Activated CD4-positive, CD25-positive, alpha-beta regulatory T cell (primary cell): ENCODE measurements around the gene SKP2.
"Not testable (repeated sequence)": the region's sequence is repeated elsewhere in the genome, so short reads cannot be mapped to it uniquely, and the experiment has no call there.

ENCODE experiments used
- DNase-seq, 4 experiments: peaks; one replicate each; lab custom pipeline; 2025; lab: John Stamatoyannopoulos, UW

SKP2 gene

GRCh38 chr5:36151434-36152323, at the start of gene SKP2, which contains the start of gene LMBRD2:
Gene SKP2 (plus strand): TSS chr5:36152111. CDS start chr5:36152263, 152 bp downstream.
Gene LMBRD2 (minus strand): TSS chr5:36151887. CDS start chr5:36143349, 8,538 bp downstream.
- DNase-seq: peak; percentile 89 to 97 (median 92)

- no peak for DNase-seq
Observed at GRCh38 chr5:36105819-36106218, 46.1 kb upstream of the SKP2 start.

- DNase-seq: no peak
Observed at GRCh38 chr5:36108758-36109460, 43.0 kb upstream of the SKP2 start.

GRCh38 chr5:36111238-36111637, 40.7 kb upstream of the SKP2 start:
- DNase-seq: no peak

DNA sequence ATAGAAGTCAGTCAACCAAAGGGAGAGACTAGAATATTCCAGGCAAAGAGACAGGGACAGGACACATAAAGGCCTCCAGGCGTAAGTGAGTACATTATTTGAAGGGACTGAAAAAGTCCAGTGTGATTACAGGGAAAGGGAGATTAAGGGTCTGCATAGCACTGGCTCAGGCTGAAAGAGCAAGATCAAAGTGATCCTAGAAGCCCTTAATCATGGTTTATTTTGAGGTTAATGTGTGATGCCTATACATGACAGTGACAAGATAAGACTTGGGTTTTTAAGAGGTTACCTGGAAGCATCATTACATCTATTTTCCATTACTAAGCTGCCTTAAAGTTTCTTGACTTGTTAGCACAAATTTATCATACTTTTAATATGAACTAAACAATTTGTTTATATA, 26.0 kb upstream of the SKP2 start:
- no peak for DNase-seq

DNA sequence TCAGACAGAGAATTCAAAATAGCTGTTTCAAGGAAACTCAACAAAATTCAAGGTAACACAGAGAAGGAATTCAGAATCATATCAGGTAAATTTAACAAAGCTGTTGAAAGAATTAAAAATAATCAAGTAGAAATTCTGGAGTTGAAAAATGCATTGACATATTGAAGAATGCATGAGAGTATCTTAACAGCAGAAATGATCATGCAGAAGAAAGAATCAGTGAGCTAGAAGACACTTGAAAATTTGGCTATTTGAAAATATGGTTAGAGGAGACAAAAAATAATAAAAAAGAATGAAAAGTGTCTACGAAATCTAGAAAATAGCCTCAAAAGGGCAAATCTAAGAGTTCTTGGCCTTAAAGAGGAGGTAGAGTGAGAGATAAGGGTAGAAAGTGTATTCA, 23.1 kb upstream of the SKP2 start:
- DNase-seq: no peak

- not testable (repeated sequence) for DNase-seq
Observed at GRCh38 chr5:36129666-36130065, 22.2 kb upstream of the SKP2 start.

DNA sequence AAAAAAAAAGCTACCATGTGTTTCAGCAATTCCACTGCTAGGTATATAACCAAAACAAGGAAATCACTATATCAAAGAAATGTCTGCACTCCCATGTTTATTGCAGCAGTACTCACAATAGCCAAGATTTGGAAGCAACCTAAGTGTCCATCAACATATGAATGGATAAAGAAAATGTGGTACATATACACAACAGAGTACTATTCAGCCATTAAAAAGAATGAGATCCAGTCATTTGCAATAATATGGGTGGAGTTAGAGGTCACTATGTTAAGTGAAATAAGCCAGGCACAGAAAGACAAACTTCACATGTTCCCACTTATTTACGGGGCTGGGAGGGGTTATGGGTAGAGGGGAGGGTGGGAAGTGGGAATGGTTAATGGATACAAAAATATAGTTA, 18.9 kb upstream of the SKP2 start:
- DNase-seq: not testable (repeated sequence)

- no peak for DNase-seq
Observed at GRCh38 chr5:36135988-36136387, 15.9 kb upstream of the SKP2 start.

DNA sequence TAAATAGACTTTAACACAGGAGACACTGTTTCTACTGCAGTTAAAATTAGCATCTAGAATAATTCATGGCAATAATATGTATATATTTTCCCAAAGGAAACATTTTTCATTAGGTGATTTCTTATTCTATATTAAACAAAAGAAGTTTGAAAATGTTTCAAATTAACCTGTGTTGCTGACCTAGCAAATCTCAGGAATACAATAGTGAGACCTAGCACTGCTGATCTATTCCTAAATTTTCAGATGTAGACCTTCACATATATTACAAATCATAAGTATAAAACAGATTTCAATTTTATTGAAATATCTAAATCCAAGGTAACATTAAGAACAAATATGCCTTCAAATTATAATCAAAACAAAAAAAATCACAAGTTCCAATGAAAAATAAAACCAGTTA, 15.3 kb upstream of the SKP2 start:
- DNase-seq: no peak

DNA sequence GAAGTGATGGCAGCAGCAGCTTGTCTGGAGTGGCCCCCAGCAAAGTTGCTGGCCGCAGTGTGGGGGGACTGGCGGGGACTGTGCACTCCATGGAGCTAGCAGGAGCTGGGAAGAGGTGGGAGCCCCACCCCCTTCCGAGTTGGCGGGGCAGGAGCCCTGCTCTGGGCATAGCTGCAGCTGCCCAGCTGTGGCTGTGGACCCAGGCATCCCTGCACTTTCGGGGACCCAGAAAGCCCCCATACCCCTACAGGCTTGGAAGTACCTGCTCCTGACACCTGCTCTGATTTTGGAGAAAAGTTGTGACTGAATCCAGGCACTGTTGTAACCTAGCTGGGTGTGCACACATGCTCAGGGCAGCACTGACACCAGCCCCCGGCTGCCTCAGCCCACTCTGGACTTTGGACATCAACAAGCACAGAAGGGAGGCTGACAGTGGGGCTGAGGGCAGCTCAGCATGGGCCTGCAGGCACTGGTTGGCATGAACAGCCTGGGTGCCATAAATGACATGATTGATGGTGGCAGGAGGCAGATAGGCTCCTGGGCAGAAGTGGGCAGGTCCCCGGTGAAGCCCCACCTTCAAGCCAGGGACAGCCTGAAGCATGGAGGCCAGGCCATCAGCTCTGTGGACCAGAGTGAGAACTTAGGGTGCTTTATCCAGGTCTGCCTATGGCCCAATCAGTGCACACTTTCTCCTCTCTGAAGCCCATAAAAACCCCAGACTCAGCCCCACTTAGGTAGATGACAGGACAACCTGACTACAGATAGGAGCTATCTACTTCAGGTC, 12.8 kb upstream of the SKP2 start:
- DNase-seq: no peak

DNA sequence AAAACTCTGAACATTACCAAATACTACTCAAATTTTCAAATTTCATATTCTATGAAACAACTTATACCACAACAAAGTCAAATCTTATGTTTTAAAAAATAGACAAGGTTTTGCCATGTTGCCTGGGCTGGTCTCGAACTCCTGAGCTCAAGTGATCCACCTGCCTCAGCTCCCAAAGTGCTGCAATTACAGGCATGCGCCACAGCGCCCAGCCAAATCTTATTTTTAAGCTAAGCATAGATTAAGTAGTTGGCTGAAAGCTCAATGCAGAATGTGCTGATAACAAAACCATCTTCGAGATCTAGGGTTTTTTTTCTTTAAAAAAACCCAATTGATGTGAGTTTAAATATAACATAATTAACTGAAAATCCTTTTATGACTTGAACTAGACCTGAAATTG, 6.6 kb upstream of the SKP2 start:
- DNase-seq: no peak

DNA sequence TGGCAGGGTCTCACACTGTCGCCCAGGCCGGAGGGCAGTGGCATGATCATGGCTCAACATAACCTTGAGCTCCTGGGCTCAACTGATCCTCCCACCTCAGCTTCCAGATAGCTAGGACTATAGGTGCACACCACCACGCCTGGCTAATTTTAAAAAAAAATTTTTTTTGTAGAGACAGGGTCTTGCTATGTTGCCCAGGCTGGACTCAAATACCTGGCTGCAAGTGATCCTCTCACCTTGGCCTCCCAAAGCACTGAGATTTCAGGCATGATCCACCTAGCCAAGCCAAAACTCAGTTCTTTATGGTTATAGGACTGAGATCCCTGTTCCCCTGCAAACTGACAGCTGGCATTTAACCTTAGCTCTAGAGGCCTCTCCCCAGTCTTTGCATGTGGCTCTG, 5.5 kb upstream of the SKP2 start:
- no peak for DNase-seq

- no peak for DNase-seq
Observed at GRCh38 chr5:36147681-36148080, 4.2 kb upstream of the SKP2 start.

GRCh38 chr5:36150676-36151433, 1.1 kb upstream of the SKP2 start:
- peak; percentile 4 to 10 (median 6) for DNase-seq

- DNase-seq: no peak
Observed at GRCh38 chr5:36152324-36153297, 700 bp downstream of the SKP2 start.

GRCh38 chr5:36153298-36153677, 1.4 kb downstream of the SKP2 start:
- DNase-seq: no peak

DNA sequence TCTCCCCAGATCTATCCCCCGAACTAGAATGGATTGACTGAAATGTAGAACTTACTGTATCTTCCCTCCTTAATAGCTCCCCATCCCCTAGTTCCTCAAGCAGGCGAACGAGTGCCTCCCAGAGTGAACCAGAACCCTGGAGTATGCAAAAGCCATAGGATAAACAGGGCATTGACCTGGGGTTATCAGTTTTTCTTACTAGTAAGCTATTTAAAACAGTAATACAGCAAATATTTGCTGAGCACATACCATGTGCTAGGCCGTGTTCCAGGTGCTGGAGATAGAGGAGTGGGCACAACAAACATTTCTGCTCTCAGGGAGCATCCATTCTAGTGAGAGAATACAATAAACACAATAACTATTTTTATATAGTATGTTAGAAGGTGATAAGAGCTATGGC, 1.8 kb downstream of the SKP2 start:
- no peak for DNase-seq

DNA sequence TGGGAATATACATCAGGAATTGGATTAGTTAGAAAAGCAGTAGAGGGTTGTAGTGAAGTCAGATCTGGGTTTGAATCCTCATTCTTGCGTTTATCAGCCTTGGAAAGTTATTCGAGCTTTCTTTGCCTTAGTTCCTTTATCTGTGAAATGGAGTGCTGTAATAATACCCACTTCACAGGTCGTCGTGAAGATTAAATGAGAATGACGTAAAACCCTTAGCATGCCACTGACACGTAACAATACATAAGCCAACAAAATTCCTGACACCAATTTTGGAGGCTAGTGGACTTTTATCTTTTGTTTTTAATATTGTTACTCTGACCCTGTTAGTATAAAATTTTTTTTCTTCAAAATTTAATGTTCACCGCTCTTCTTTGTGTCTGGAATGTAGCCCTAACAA, 3.4 kb downstream of the SKP2 start:
- DNase-seq: no peak

DNA sequence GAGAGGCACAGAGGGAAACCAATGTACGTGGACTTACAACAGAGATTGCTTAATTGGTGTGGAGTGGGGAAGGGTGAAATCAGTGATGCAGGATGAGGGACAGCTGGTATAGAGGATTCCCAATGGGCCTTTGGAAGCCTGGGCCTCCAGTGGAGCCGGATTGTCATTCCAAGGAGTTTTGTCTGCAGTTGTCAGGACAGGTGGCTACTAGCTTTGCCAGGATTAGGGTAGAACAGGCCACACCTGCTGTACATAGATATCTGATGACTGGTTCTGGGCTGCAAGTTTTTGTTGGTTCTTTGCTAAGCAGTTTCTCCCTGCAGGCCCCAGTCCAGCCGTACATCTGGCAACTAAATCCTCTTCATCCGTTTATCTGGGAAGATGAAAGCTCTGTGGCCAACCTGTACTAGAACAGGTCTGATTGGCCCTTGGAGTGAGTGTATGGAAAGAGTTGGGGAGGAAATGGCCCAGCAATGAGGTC, 4.2 kb downstream of the SKP2 start:
- DNase-seq: no peak
